Neutrophil (primary cell): Measurements from ENCODE around the gene EVI5L.

Source experiments
- H3K27ac ChIP-seq: fragments of 200-600 bp; sonication (generic); 2 replicates; pipeline ENCODE4 v1.5.1; 2016; ENCODE audit warnings: mild to moderate bottlenecking, moderate library complexity
- H3K27me3 ChIP-seq: fragments of 200-600 bp; sonication (generic); 2 replicates; pipeline ENCODE4 v1.6.0; 2016; ENCODE audit warnings: mild to moderate bottlenecking
- H3K36me3 ChIP-seq: fragments of 200-600 bp; sonication (generic); 2 replicates; pipeline ENCODE4 v1.5.1; 2017
- H3K4me1 ChIP-seq, 2 experiments: fragments of 200-600 bp in 1 of 2; sonication (generic) in 1 of 2; 1 replicate in 1 of 2; 2 replicates in 1 of 2; pipeline versions ENCODE4 v1.5.1 to v1.6.1; 2013 to 2016; ENCODE audit warnings: low read depth in 1 of 2, low read length in 1 of 2, mild to moderate bottlenecking in 1 of 2, moderate library complexity in 1 of 2; ENCODE audit not compliant: control insufficient read depth in 1 of 2, insufficient read depth in 1 of 2
- H3K4me3 ChIP-seq, 2 experiments: fragments of 200-600 bp in 1 of 2; sonication (generic) in 1 of 2; 1 replicate in 1 of 2; 2 replicates in 1 of 2; pipeline ENCODE4 v1.5.1; 2013 to 2016; ENCODE audit warnings: low read depth in 1 of 2, low read length in 1 of 2, mild to moderate bottlenecking in 1 of 2, moderate library complexity in 1 of 2
- H3K9me3 ChIP-seq: fragments of 200-600 bp; sonication (generic); 2 replicates; pipeline ENCODE4 v1.5.1; 2016
- CTCF ChIP-seq: fragments of 200-600 bp; sonication (generic); IDR thresholded peaks from 2 replicates; pipeline ENCODE4 v1.5.1; 2016; ENCODE audit warnings: antibody characterized with exemption

The EVI5L gene

GRCh38 chr19:7859831-7860713 is 30.1 kb downstream of the EVI5L start:
- Histone ChIP-seq H3K9me3 (no peaks in the 10 kb centered on the region), H3K36me3 (no peaks in the 10 kb centered on the region), H3K4me3 (no peak overlapping the region), H3K4me1 (peaks cover 7 to 18% of the 10 kb centered on the region in 2 experiments), H3K27me3 (peaks cover 57% of the 10 kb centered on the region), H3K27ac (no peak overlapping the region)
- TF ChIP-seq CTCF: no peak

GRCh38 chr19:7860714-7861618 is 30.9 kb downstream of the EVI5L start:
- TF ChIP-seq CTCF: no peak
- no peak overlapping the region for H3K4me3 ChIP-seq
- H3K9me3 ChIP-seq: no peaks in the 10 kb centered on the region
- H3K4me1 ChIP-seq: peaks cover 7 to 18% of the 10 kb centered on the region in 2 experiments
- H3K27ac ChIP-seq: no peak overlapping the region
- H3K36me3 ChIP-seq: no peaks in the 10 kb centered on the region
- peaks cover 66% of the 10 kb centered on the region for H3K27me3 ChIP-seq

- H3K27me3 ChIP-seq: peaks cover 75% of the 10 kb centered on the region
- no peak for TF ChIP-seq CTCF
These were observed 31.8 kb downstream of the EVI5L start for GRCh38 chr19:7861619-7862412.

GRCh38 chr19:7862413-7862951 is 32.5 kb downstream of the EVI5L start:
- Histone ChIP-seq H3K36me3 (no peaks in the 10 kb centered on the region), H3K4me3 (peak overlapping the region in 1 of 2 experiments; percentile 43), H3K27ac (no peak overlapping the region), H3K4me1 (peaks cover 7 to 18% of the 10 kb centered on the region in 2 experiments), H3K9me3 (no peaks in the 10 kb centered on the region), H3K27me3 (peaks cover 81% of the 10 kb centered on the region)
- no peak for TF ChIP-seq CTCF

More at GRCh38 chr19:7861619-7862412, 31.8 kb downstream of the EVI5L start:
- H3K36me3 ChIP-seq: no peaks in the 10 kb centered on the region
- peaks cover 7 to 18% of the 10 kb centered on the region in 2 experiments for H3K4me1 ChIP-seq
- peak overlapping the region in 1 of 2 experiments; percentile 43 for H3K4me3 ChIP-seq
- H3K27ac ChIP-seq: no peak overlapping the region
- no peaks in the 10 kb centered on the region for H3K9me3 ChIP-seq
